Esophagus (tissue), 2 donors: ENCODE data around the gene ARAP2. TPM values are rescaled to one million over a fixed set of nuclear protein-coding genes. Genes with fewer than 3 reads are reported as not detected.

Source experiments
- H3K27ac ChIP-seq, 2 donors: one replicate each; pipeline ENCODE4 v1.5.1; 2013; ENCODE audit warnings: low read depth in 2 of 2, mild to moderate bottlenecking in 2 of 2, inconsistent platforms in 1 of 2, low read length in 1 of 2, moderate library complexity in 1 of 2
- H3K27me3 ChIP-seq, 2 donors: one replicate each; pipeline ENCODE4 v1.6.1; 2013; ENCODE audit warnings: low read length in 2 of 2, control low read depth in 1 of 2, mild to moderate bottlenecking in 1 of 2; ENCODE audit not compliant: insufficient read depth in 2 of 2, control insufficient read depth in 1 of 2
- H3K36me3 ChIP-seq, 2 donors: one replicate each; pipeline ENCODE4 v1.6.1; 2013; ENCODE audit warnings: low read length in 1 of 2; ENCODE audit not compliant: control insufficient read depth in 2 of 2, insufficient read depth in 2 of 2
- H3K4me1 ChIP-seq, 2 donors: one replicate each; pipeline ENCODE4 v1.6.1; 2013; ENCODE audit warnings: low read length in 1 of 2; ENCODE audit not compliant: control insufficient read depth in 2 of 2, insufficient read depth in 2 of 2
- H3K4me3 ChIP-seq, 2 donors: one replicate each; pipeline ENCODE4 v1.5.1; 2013; ENCODE audit warnings: low read length in 2 of 2, mild to moderate bottlenecking in 2 of 2, low read depth in 1 of 2, moderate library complexity in 1 of 2
- H3K9me3 ChIP-seq, 2 donors: one replicate each; pipeline ENCODE4 v1.6.1; 2013; ENCODE audit warnings: mild to moderate bottlenecking in 2 of 2, low read depth in 1 of 2, low read length in 1 of 2, moderate library complexity in 1 of 2; ENCODE audit not compliant: control insufficient read depth in 2 of 2, insufficient read depth in 1 of 2
- WGBS, 2 donors: extraction: QIAGEN DNeasy Blood & Tissue Kit; methylation state at CpG; one replicate each; pipeline ENCODE4 v1.1.7; 2013; 5-methylcytosine and 5-hydroxymethylcytosine counted together
- polyA plus RNA-seq, 2 donors: library from polyadenylated mRNA; stranded (reverse); fragments of 200-250 nt; gene quantifications; one replicate each; pipeline ENCODE4 v1.2.3, GENCODE V29; 2013
- donor health status: healthy with polysubstance abuse.
- donor health status: Bipolar disorder and iron deficiency.

ARAP2 gene
- polyA plus RNA-seq, 2 donors: 7.4 to 7.5 TPM

GRCh38 chr4:36024901-36025660 is 219.2 kb downstream of the ARAP2 start:
- Histone ChIP-seq H3K4me3 (no peak overlapping the region), H3K36me3 (no peaks in the 10 kb centered on the region), H3K9me3 (no peaks in the 10 kb centered on the region), H3K27ac (no peak overlapping the region), H3K27me3 (no peaks in the 10 kb centered on the region), H3K4me1 (no peaks in the 10 kb centered on the region)
- 42 to 44% methylated on average over 6 of the region's 6 CpGs for WGBS, 2 donors

- H3K36me3 ChIP-seq: no peaks in the 10 kb centered on the region
- no peak overlapping the region for H3K27ac ChIP-seq
- 73 to 82% methylated on average over 3 of the region's 3 CpGs for WGBS, 2 donors
- H3K9me3 ChIP-seq: no peaks in the 10 kb centered on the region
- no peaks in the 10 kb centered on the region for H3K4me1 ChIP-seq
- H3K4me3 ChIP-seq: no peak overlapping the region
- H3K27me3 ChIP-seq: no peaks in the 10 kb centered on the region
Observed at GRCh38 chr4:36020351-36020750, 224.0 kb downstream of the ARAP2 start.

Other genes starting within 250 kb of the ARAP2 start
- under 1 TPM; 0.04 TPM for gene DTHD1, start 37.1 kb upstream of the ARAP2 start, polyA plus RNA-seq